Thoracic aorta (tissue), 2 donors: ENCODE data around the gene MAML2. TPM values are rescaled to one million over a fixed set of nuclear protein-coding genes. Genes with fewer than 3 reads are reported as not detected.

Experiments used
- ATAC-seq: fragments of 150-250 bp; one replicate; pipeline ENCODE4 v1.8.0; 2017; ENCODE audit warnings: low read depth; ENCODE audit not compliant: insufficient number of reproducible peaks, low FRiP score
- DNase-seq: peaks from one replicate; pipeline ENCODE4 v3.0.0-alpha.2; 2020; ENCODE audit warnings: low spot score
- H3K27ac ChIP-seq, 2 donors: fragments of 200-600 bp; sonication (generic); 1 replicate in 1 of 2; 2 replicates in 1 of 2; pipeline ENCODE4 v1.5.1; 2016; ENCODE audit warnings: mild to moderate bottlenecking in 2 of 2, moderate library complexity in 2 of 2
- H3K27me3 ChIP-seq: fragments of 200-600 bp; sonication (generic); replicated peaks from 2 replicates; pipeline ENCODE4 v1.6.0; 2016; ENCODE audit warnings: mild to moderate bottlenecking; ENCODE audit not compliant: insufficient read depth
- H3K36me3 ChIP-seq: fragments of 200-600 bp; sonication (generic); one replicate; pipeline ENCODE4 v1.5.1; 2016
- H3K4me1 ChIP-seq, 2 donors: fragments of 200-600 bp; sonication (generic); 1 replicate in 1 of 2; 2 replicates in 1 of 2; pipeline versions ENCODE4 v1.5.1 to v1.6.0; 2016; ENCODE audit warnings: low read depth in 2 of 2, mild to moderate bottlenecking in 1 of 2; ENCODE audit not compliant: control insufficient read depth in 1 of 2
- H3K4me3 ChIP-seq: fragments of 200-600 bp; sonication (generic); 2 replicates; pipeline ENCODE4 v1.5.1; 2016; ENCODE audit warnings: mild to moderate bottlenecking
- H3K9me3 ChIP-seq: fragments of 200-600 bp; sonication (generic); 2 replicates; pipeline ENCODE4 v1.5.1; 2016
- total RNA-seq, 2 donors: library from RNA; depleted of rRNA; stranded (reverse); fragments of >200 nt; gene quantifications; one replicate each; pipeline versions ENCODE4 v1.1.0 to v1.2.3, GENCODE V29; 2016
- TF ChIP-seq, protein P1 (sequence below): fragments of 200-600 bp; sonication (generic); IDR thresholded peaks from one replicate; pipeline ENCODE4 v1.5.1; 2019; ENCODE audit warnings: antibody characterized with exemption

The MAML2 gene
- total RNA-seq, 2 donors from 2014 or later, result 23.4 to 29.6 TPM

DNA sequence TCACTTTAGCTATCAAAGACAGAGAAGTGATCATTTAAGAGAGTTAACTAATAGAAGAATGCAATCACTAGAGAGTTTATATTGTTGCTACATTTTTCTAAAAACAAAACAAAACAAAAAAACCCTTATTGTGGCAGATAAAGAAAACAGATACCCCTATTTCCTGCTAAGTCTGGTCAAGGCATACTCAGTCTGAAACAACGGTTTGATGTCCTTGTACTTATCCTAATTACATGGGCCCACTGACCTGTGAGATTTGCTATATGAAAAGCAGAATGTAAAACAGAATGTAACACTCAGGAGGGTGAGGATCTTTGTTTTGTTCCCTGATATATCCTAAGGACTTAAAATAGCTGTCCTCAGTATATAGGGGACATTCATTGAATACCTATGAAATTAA lies 24.6 kb downstream of the MAML2 start:
- H3K27ac ChIP-seq, result no peak overlapping the region
- no peak for DNase-seq
- TF ChIP-seq, protein P1, sequence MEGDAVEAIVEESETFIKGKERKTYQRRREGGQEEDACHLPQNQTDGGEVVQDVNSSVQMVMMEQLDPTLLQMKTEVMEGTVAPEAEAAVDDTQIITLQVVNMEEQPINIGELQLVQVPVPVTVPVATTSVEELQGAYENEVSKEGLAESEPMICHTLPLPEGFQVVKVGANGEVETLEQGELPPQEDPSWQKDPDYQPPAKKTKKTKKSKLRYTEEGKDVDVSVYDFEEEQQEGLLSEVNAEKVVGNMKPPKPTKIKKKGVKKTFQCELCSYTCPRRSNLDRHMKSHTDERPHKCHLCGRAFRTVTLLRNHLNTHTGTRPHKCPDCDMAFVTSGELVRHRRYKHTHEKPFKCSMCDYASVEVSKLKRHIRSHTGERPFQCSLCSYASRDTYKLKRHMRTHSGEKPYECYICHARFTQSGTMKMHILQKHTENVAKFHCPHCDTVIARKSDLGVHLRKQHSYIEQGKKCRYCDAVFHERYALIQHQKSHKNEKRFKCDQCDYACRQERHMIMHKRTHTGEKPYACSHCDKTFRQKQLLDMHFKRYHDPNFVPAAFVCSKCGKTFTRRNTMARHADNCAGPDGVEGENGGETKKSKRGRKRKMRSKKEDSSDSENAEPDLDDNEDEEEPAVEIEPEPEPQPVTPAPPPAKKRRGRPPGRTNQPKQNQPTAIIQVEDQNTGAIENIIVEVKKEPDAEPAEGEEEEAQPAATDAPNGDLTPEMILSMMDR, result no peak

GRCh38 chr11:96317985-96318384 lies 25.0 kb downstream of the MAML2 start:
- Histone ChIP-seq H3K4me1 (peaks cover 43 to 80% of the 10 kb centered on the region in 2 donors), H3K4me3 (no peak overlapping the region), H3K9me3 (no peaks in the 10 kb centered on the region), H3K36me3 (no peaks in the 10 kb centered on the region), H3K27ac (no peak overlapping the region), H3K27me3 (no peaks in the 10 kb centered on the region)
- DNase-seq (no peak), ATAC-seq (no peak)
- TF ChIP-seq, protein P1, result no peak

More for the DNA sequence above, 24.6 kb downstream of the MAML2 start:
- H3K9me3 ChIP-seq, result no peaks in the 10 kb centered on the region
- no peaks in the 10 kb centered on the region for H3K27me3 ChIP-seq
- H3K4me1 ChIP-seq, result peaks cover 43 to 79% of the 10 kb centered on the region in 2 donors
- no peaks in the 10 kb centered on the region for H3K36me3 ChIP-seq
- no peak overlapping the region for H3K4me3 ChIP-seq
- ATAC-seq, result no peak

GRCh38 chr11:96317571-96317970 lies 25.4 kb downstream of the MAML2 start:
- no peak for DNase-seq
- peaks cover 43 to 80% of the 10 kb centered on the region in 2 donors for H3K4me1 ChIP-seq
- no peaks in the 10 kb centered on the region for H3K36me3 ChIP-seq
- no peak for ATAC-seq
- H3K27me3 ChIP-seq, result no peaks in the 10 kb centered on the region
- TF ChIP-seq, protein P1, result no peak
- H3K4me3 ChIP-seq, result no peak overlapping the region
- H3K9me3 ChIP-seq, result no peaks in the 10 kb centered on the region
- no peak overlapping the region for H3K27ac ChIP-seq

GRCh38 chr11:96316869-96317268 lies 26.1 kb downstream of the MAML2 start:
- H3K36me3 ChIP-seq, result no peaks in the 10 kb centered on the region

GRCh38 chr11:96315476-96315875 lies 27.5 kb downstream of the MAML2 start:
- no peaks in the 10 kb centered on the region for H3K9me3 ChIP-seq
- H3K36me3 ChIP-seq, result no peaks in the 10 kb centered on the region
- no peak for DNase-seq
- no peaks in the 10 kb centered on the region for H3K27me3 ChIP-seq
- no peak overlapping the region for H3K27ac ChIP-seq
- ATAC-seq, result no peak
- H3K4me3 ChIP-seq, result no peak overlapping the region
- H3K4me1 ChIP-seq, result peaks cover 46 to 83% of the 10 kb centered on the region in 2 donors
- TF ChIP-seq, protein P1, result no peak

More at GRCh38 chr11:96316869-96317268, 26.1 kb downstream of the MAML2 start:
- Histone ChIP-seq H3K27ac (no peak overlapping the region), H3K4me3 (no peak overlapping the region), H3K4me1 (peaks cover 41 to 80% of the 10 kb centered on the region in 2 donors), H3K27me3 (no peaks in the 10 kb centered on the region), H3K9me3 (no peaks in the 10 kb centered on the region)
- ATAC-seq (no peak), DNase-seq (no peak)
- TF ChIP-seq, protein P1, result no peak
